NCI-H345 treated with DMSO at 0.1 percent for 48 hours (cell line): ENCODE results near the gene C6orf132.
A peak's percentile ranks its signal among the peaks of the same experiment; 100 is the strongest.
"Not testable (repeated sequence)": the region's sequence is repeated elsewhere in the genome, so short reads cannot be mapped to it uniquely, and the experiment has no call there.

ENCODE experiments used
- DNase-seq: peaks from one replicate; lab custom pipeline; 2025; ENCODE audit not compliant: unreplicated experiment; lab: John Stamatoyannopoulos, UW

Gene C6orf132

GRCh38 chr6:42142118-42142835 lies at the start of gene C6orf132:
Gene C6orf132, minus strand, starts transcription at chr6:42142620. Its CDS starts 176 bp downstream, at chr6:42142444.
- no peak for DNase-seq

DNA sequence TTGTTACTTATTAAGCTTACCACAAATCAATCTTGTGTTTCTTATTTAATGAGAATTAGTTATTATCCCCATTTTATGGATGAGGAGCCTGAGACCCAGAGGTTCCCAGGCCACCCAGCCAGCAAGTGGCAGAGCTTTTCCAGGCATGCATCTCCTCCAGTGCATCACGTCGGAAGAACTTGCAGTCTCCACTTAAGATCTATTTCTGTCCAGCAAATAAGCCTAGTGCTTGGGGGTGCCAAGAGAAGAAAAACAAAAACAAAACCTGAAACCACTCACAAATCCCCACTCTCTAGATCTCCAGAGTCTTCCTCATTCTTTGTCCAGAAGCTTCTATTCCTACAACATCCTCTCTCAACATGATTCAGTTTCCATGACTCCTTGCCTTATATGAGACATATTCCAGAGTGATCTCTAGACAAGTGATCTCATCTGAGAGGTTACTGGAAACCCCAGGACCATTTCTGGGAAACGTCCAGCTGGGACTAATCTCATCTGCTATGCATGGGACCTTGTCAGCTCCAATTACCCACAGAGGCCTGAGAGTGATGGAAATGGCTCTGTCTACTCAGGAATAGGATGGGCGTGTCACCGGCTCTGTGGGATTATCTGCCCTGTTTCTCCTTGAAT lies 48.2 kb upstream of the C6orf132 start:
- DNase-seq = no peak

GRCh38 chr6:42188406-42188805 lies 46.0 kb upstream of the C6orf132 start:
- no peak for DNase-seq

DNA sequence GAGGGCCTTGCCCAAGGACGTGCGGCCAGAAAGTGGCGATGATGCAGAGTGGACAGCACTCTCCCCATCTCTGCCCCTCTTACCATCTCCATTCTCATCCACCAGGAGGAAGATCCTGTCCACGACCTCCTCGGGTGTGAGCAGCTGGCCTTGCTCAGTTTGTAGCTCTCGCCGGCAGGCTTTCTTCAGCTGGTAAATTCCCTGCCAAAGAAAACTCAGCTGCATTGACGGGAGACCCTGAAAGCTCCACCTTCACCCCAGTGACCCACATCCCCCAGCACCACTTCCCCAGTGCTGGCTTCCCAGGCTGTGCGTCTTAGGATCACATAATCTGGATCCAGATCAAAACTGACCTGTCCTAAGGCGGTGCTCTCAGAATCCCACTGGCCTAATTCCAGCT lies 43.2 kb upstream of the C6orf132 start:
- DNase-seq = no peak

GRCh38 chr6:42184475-42184874 lies 42.1 kb upstream of the C6orf132 start:
- DNase-seq = no peak

GRCh38 chr6:42182101-42182500 lies 39.7 kb upstream of the C6orf132 start:
- no peak for DNase-seq

- no peak for DNase-seq
Observed at GRCh38 chr6:42179945-42180313, 37.5 kb upstream of the C6orf132 start.

- DNase-seq = no peak
Observed at GRCh38 chr6:42179261-42179944, 37.0 kb upstream of the C6orf132 start.

- DNase-seq = no peak
Observed at GRCh38 chr6:42177514-42178364, 35.3 kb upstream of the C6orf132 start.

DNA sequence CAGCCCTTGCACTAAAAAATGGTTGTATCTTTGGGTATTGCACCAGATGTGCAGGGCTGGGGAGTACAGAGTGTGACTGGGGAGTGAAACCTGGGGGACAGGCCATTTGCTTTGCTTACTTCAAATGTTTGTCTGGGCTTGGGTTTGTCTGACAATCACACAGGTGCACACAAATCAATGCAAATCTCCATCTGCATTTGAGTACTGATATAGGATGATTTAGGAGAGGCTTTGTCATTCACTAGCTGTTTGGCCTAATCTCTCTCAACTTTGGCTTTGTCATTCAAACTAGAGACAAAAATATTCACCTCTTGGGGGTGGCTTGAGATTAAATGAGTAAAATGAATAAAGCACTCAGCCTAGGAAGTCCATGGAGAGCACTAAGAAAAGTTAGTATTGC lies 34.6 kb upstream of the C6orf132 start:
- DNase-seq = no peak

DNA sequence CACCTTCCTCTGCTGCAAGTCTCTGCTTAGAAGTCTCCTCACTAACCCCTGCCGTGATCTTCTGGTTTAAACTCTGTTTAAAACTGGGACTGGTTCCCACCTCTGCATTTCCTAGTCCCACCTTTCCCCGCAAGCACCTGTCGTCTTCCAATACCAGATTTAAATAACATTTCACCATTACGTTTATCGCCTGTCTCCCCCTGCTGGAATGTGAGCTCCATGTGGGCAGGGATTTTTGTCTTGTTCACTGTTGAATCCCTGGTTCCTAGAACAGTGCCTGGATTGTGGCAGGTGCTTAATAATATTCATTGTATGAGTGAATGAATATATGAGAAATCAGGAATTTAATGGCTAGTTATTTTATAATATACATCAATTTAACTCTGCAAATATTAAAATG lies 33.4 kb upstream of the C6orf132 start:
- DNase-seq = no peak

- no peak for DNase-seq
Observed at GRCh38 chr6:42173101-42173500, 30.7 kb upstream of the C6orf132 start, which contains the start of gene GUCA1A. Gene GUCA1A, plus strand, starts transcription at chr6:42173364. Its CDS starts 250 bp downstream, at chr6:42173614.

GRCh38 chr6:42171813-42172581 lies 29.6 kb upstream of the C6orf132 start:
- DNase-seq = no peak

GRCh38 chr6:42169780-42170179 lies 27.4 kb upstream of the C6orf132 start:
- not testable (repeated sequence) for DNase-seq

DNA sequence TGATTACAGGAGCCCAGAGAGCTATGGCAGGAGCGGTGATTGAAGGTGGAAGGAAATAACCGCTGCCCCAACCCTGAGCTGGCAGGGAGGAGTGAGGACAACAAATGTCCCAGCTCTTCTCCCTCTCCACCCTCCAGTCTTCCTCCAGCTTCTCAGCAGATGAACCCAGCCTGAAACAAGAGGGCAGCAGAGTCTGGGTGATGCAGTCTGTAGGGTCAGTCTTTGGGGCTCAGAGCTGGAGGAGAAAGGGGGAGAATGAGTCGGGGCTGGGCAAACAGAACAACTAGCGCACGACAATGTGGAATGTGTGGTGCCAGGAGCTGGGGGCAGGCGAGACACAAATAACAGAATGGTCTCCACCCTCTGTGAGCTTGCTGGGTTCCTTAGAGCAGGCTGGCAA lies 26.2 kb upstream of the C6orf132 start:
- no peak for DNase-seq

DNA sequence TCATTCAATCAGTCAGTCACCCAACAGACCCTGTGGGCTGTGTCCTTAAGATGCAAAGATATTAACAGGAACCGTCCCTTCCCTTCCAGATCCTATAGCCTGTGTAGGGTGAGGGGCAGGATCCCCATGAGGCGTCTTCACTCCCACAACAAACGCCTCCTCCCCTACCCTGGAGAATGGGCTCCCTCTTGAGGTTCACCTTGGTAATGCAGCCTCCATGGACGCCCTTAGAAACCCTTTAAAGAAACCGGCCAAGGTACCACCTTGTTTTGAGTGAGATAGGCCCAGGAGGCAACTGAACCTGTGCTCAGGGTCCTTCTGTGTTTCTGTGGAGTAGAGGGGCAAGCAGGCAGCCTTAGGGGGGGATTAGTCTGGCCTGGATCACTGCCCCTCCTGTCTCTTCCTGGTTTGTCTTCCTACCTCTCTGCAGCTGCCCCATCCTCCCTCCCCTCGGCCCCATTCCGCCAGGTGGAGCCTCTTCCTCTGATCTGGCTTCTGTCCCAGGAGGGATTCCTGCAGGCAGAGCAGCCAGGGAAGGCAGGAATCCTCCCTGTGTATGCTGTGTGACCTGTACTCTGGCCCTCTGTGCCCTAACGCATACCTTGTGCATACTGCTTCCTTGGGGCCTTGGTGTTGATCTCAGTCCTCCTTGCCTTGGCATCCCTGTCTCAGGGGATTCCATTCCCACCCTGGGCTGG lies 24.2 kb upstream of the C6orf132 start:
- DNase-seq = peak; percentile 32

DNA sequence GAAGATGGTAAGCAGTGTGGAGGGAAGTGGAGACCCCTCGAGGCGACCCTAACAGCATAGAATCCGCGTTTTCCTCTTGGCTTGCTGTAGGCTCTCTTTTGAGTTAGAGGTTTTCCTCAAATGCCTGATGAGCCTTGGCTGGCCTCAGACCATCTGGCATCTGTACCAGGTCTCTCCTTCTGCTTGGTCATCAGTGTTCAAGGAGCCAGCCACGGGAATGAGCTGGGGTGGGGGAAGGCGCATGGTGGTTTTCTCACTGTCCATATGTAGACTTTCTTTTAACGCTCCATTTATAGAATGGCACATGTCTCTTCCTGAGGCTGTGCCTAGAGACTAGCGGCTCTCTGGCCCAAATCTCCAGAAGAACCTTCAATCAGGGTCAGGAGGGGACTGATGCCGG lies 22.6 kb upstream of the C6orf132 start:
- no peak for DNase-seq

DNA sequence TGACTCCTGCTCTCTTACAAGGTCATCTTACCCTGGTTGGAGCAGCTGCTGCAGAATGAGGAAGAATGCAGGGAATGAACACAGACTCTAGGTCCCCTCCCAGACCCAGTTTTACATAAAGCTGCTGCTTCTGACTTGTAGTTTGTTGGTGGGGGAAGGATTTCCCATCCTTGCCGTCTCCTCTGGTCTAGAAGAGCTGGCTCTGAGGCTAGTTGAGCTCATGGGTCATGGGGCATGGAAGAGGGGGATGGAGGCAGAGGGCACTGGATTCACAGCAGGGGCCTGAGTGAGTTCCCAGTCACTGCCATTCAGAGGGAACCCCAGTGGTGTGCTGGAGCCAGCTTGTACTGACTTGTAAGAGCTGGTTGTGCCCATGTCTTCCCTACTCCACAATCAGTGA lies 21.6 kb upstream of the C6orf132 start:
- DNase-seq = no peak

GRCh38 chr6:42162812-42163211 lies 20.4 kb upstream of the C6orf132 start:
- no peak for DNase-seq

DNA sequence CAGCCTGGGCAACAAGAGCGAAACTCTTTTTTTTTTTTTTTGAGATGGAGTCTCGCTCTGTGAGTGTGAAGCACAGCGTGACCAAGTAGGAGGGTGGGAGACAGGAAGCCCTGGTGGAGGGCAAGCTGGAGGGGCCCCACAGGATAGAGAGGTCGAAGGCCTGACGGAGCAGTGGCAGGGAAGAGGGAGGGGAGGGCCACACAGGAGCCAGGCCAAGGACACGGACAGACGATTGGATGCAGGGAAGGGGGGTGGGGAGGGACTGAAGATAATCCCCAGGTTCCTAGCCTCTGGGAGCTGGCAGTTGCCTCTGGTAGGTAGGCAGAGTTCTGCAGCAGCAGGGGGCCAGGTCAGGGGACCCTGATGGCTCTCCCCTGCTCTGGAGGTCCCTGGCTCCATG lies 20.0 kb upstream of the C6orf132 start:
- no peak for DNase-seq
